Measurements from ENCODE around the gene NPAS3.

- TF ChIP-seq CTCF (conservative IDR thresholded peaks at IDR 0.05; ENCODE audit: low read depth, low read length): no peak
- no peak for TF ChIP-seq EZH2 (IDR thresholded peaks at IDR 0.05; ENCODE audit: low read length, unreplicated experiment)
- TF ChIP-seq EZH2phosphoT487 (IDR thresholded peaks at IDR 0.05; ENCODE audit: borderline replicate concordance, low read length): no peak
Measured at GRCh38 chr14:33035416-33036194, 96.9 kb downstream of the NPAS3 start.

Measured in PC-3 (cell line).